HCT116 (cell line): ENCODE data around the gene ANKRD63. TPM values are rescaled to one million over a fixed set of nuclear protein-coding genes. Genes with fewer than 3 reads are reported as not detected.

Source experiments
- ATAC-seq: fragments of 200-7000 bp; cut with Tn5 transposase; 2 replicates; pipeline ENCODE4 v1.9.1; 2020; ENCODE audit warnings: mild to moderate bottlenecking, moderate library complexity
- BruUV-seq: library from RNA; stranded (reverse); fragments of 400-500 nt; replicated peaks from 2 replicates; lab custom pipeline; 2021; lab: Mats Ljungman, UMichigan
- CTCF ChIA-PET: fragments of 300-600 bp; sonication (Branson Sonifier 250); formaldehyde crosslinking; loops from one replicate; lab custom pipeline; 2021; ENCODE audit warnings: antibody characterized with exemption; lab: Charles Lee
- POLR2A ChIA-PET: fragments of 300-600, 350-600 bp; sonication (Branson Sonifier 250); formaldehyde crosslinking; loops from one replicate; lab custom pipeline; 2021; ENCODE audit warnings: antibody characterized with exemption; lab: Charles Lee
- RAD21 ChIA-PET, 2 experiments: fragments of 300-600 bp; sonication (Branson Sonifier 250); formaldehyde crosslinking; loops; one replicate each; lab custom pipeline; 2023; ENCODE audit warnings: low total read pairs in 2 of 2; ENCODE audit not compliant: uncharacterized antibody in 2 of 2, unreplicated experiment in 2 of 2, low non-redundant PET in 1 of 2; lab: Charles Lee
- DNase-seq: peaks from one replicate; pipeline ENCODE4 v3.0.0-alpha.2; 2010; ENCODE audit warnings: low read depth, low spot score
- H2AFZ ChIP-seq: fragments of 200-600 bp; shearing (Covaris generic), sonication (generic); 2 replicates; pipeline ENCODE4 v1.6.1; 2017; ENCODE audit warnings: low read depth, mixed run types, mixed read lengths, antibody characterized with exemption, low read length; ENCODE audit not compliant: poor library complexity, severe bottlenecking
- H3K27ac ChIP-seq: 2 replicates; pipeline ENCODE4 v1.5.1; 2012; ENCODE audit warnings: low read depth, low read length
- H3K27me3 ChIP-seq: fragments of 200-600 bp; sonication (generic); 2 replicates; pipeline ENCODE4 v1.6.1; 2016; ENCODE audit warnings: mixed run types, low read length, mixed read lengths; ENCODE audit not compliant: insufficient read depth
- H3K36me3 ChIP-seq, 2 experiments: fragments of 200-500 bp in 1 of 2; fragments of 200-600 bp in 1 of 2; sonication (Bioruptor generic) in 1 of 2; sonication (generic) in 1 of 2; 2 replicates each; pipeline versions ENCODE4 v1.5.1 to v1.6.1; 2014 to 2016; ENCODE audit warnings: low read length in 2 of 2, inconsistent platforms in 1 of 2, mixed read lengths in 1 of 2, mixed run types in 1 of 2; ENCODE audit not compliant: insufficient read depth in 2 of 2, control insufficient read depth in 1 of 2
- H3K4me1 ChIP-seq, 2 experiments: fragments of 200-600 bp in 1 of 2; sonication (generic) in 1 of 2; 2 replicates each; pipeline versions ENCODE4 v1.5.1 to v1.6.1; 2012 to 2017; ENCODE audit warnings: low read length in 2 of 2, inconsistent platforms in 1 of 2, mild to moderate bottlenecking in 1 of 2, mixed read lengths in 1 of 2, mixed run types in 1 of 2, moderate library complexity in 1 of 2; ENCODE audit not compliant: insufficient read depth in 2 of 2, control insufficient read depth in 1 of 2
- H3K4me2 ChIP-seq: fragments of 200-600 bp; sonication (generic); 2 replicates; pipeline ENCODE4 v1.6.1; 2017; ENCODE audit warnings: mixed run types, low read length, mixed read lengths
- H3K4me3 ChIP-seq, 2 experiments: fragments of 200-600 bp in 1 of 2; sonication (generic) in 1 of 2; replicated peaks in 1 of 2; 2 replicates each; pipeline ENCODE4 v1.5.1; 2011 to 2016; ENCODE audit warnings: low read length in 2 of 2, control low read depth in 1 of 2, low read depth in 1 of 2, mild to moderate bottlenecking in 1 of 2, mixed read lengths in 1 of 2, mixed run types in 1 of 2
- H3K79me2 ChIP-seq: fragments of 200-600 bp; sonication (generic); 2 replicates; pipeline ENCODE4 v1.6.1; 2017; ENCODE audit warnings: mild to moderate bottlenecking, mixed run types, low read length, moderate library complexity, mixed read lengths; ENCODE audit not compliant: insufficient read depth
- H3K9ac ChIP-seq: fragments of 200-600 bp; sonication (generic); 2 replicates; pipeline ENCODE4 v1.6.1; 2016; ENCODE audit warnings: low read length, mixed read lengths
- H3K9me2 ChIP-seq: fragments of 200-600 bp; sonication (generic), shearing (Covaris generic); 2 replicates; pipeline ENCODE4 v1.6.1; 2017; ENCODE audit warnings: mixed run types, mild to moderate bottlenecking, moderate library complexity; ENCODE audit not compliant: insufficient read depth
- H3K9me3 ChIP-seq, 2 experiments: fragments of 200-500 bp in 1 of 2; fragments of 200-600 bp in 1 of 2; sonication (Bioruptor generic) in 1 of 2; sonication (generic) in 1 of 2; 2 replicates each; pipeline ENCODE4 v1.6.1; 2014 to 2017; ENCODE audit warnings: low read length in 2 of 2, mixed read lengths in 2 of 2, inconsistent platforms in 1 of 2, low read depth in 1 of 2, mild to moderate bottlenecking in 1 of 2, mixed run types in 1 of 2, moderate library complexity in 1 of 2; ENCODE audit not compliant: control insufficient read depth in 1 of 2, insufficient read depth in 1 of 2
- H4K20me1 ChIP-seq: fragments of 200-600 bp; sonication (generic), shearing (Covaris generic); 2 replicates; pipeline ENCODE4 v1.6.1; 2017; ENCODE audit warnings: mixed run types, mild to moderate bottlenecking, moderate library complexity; ENCODE audit not compliant: insufficient read depth
- CBX3 ChIP-seq: IDR thresholded peaks from 2 replicates; pipeline ENCODE4 v1.6.1; 2012; ENCODE audit warnings: low read depth
- EZH2 ChIP-seq: fragments of 200-600 bp; sonication (generic); IDR thresholded peaks from 2 replicates; pipeline ENCODE4 v1.6.1; 2017; ENCODE audit warnings: antibody characterized with exemption, mixed run types
- FOSL1 ChIP-seq: IDR thresholded peaks from 2 replicates; pipeline ENCODE4 v1.6.1; 2012; ENCODE audit warnings: low read depth
- JUND ChIP-seq: IDR thresholded peaks from 2 replicates; pipeline ENCODE4 v1.6.1; 2012
- MAX ChIP-seq: IDR thresholded peaks from 2 replicates; pipeline ENCODE4 v1.6.1; 2012
- POLR2A ChIP-seq: IDR thresholded peaks from 2 replicates; pipeline ENCODE4 v1.7.0; 2011; ENCODE audit warnings: borderline replicate concordance; ENCODE audit not compliant: insufficient read depth, insufficient read length; ENCODE audit errors: extremely low read depth
- POLR2AphosphoS5 ChIP-seq: IDR thresholded peaks from 2 replicates; pipeline ENCODE4 v1.6.1; 2011; ENCODE audit warnings: mild to moderate bottlenecking, low read depth, low read length, moderate library complexity
- RAD21 ChIP-seq: IDR thresholded peaks from 2 replicates; pipeline ENCODE4 v1.6.1; 2012; ENCODE audit warnings: low read depth, mild to moderate bottlenecking
- REST ChIP-seq: IDR thresholded peaks from 2 replicates; pipeline ENCODE4 v1.6.1; 2012; ENCODE audit warnings: low read depth
- SIN3A ChIP-seq: IDR thresholded peaks from 2 replicates; pipeline ENCODE4 v1.6.1; 2012; ENCODE audit warnings: low read depth
- SP1 ChIP-seq: IDR thresholded peaks from 2 replicates; pipeline ENCODE4 v1.6.1; 2012; ENCODE audit warnings: low read depth
- TCF7L2 ChIP-seq: IDR thresholded peaks from 2 replicates; pipeline ENCODE4 v1.7.0; 2011; ENCODE audit warnings: borderline replicate concordance, inconsistent platforms; ENCODE audit not compliant: insufficient read depth, insufficient read length; ENCODE audit errors: extremely low read depth
- YY1 ChIP-seq: IDR thresholded peaks from 2 replicates; pipeline ENCODE4 v1.6.1; 2011; ENCODE audit warnings: low read length, low read depth, moderate library complexity, mild to moderate bottlenecking; ENCODE audit not compliant: insufficient replicate concordance; ENCODE audit errors: extremely low read depth
- ZFX ChIP-seq: fragments of 450-650 bp; IDR thresholded peaks from 2 replicates; pipeline ENCODE4 v1.6.1; 2017
- ZNF274 ChIP-seq: fragments of 200-500 bp; sonication (Bioruptor generic); IDR thresholded peaks from 2 replicates; pipeline ENCODE4 v1.6.1; 2014; ENCODE audit warnings: mild to moderate bottlenecking, low read depth, low read length, inconsistent platforms
- intact Hi-C: fragments of 100-400 bp; cut with micrococcal nuclease; formaldehyde crosslinking; loops from 2 replicates; pipeline ENCODE4 v1.10.0; 2022
- total RNA-seq: library from RNA; stranded (reverse); gene quantifications from one replicate; pipeline ENCODE4 v1.2.1, GENCODE V29; 2021; ENCODE audit not compliant: unreplicated experiment

The ANKRD63 gene
- total RNA-seq, 1 experiment from 2014 or later, result 0.89 TPM

GRCh38 chr15:40240619-40241221, 42.1 kb downstream of the ANKRD63 start:
- H3K27me3 ChIP-seq, result no peaks in the 10 kb centered on the region
- ATAC-seq (no peak), DNase-seq (no peak)
- H3K4me2 ChIP-seq, result no peak overlapping the region
- intact Hi-C loops, result no loop called here
- ChIA-PET RAD21 (no interaction called here), POLR2A (interaction anchor here (0.7 to 1.2 kb wide), 2 partner anchors 8 to 30 kb away, joined by 3 to 4 read pairs; no protein-coding TSS in a partner anchor), CTCF (interaction anchor here (1.4 to 2.9 kb wide), 2 partner anchors 23 to 32 kb away, joined by 4 to 10 read pairs; no protein-coding TSS in a partner anchor)
- no TSS peak for BruUV-seq
- no peak overlapping the region for H2AFZ ChIP-seq
- H3K79me2 ChIP-seq, result no peaks in the 10 kb centered on the region
- H3K36me3 ChIP-seq, result no peaks in the 10 kb centered on the region
- H3K4me3 ChIP-seq, result no peak overlapping the region
- no peaks in the 10 kb centered on the region for H3K9me3 ChIP-seq
- H3K9ac ChIP-seq, result no peak overlapping the region
- peaks cover 10 to 40% of the 10 kb centered on the region in 2 experiments for H3K4me1 ChIP-seq
- no peak for TF ChIP-seq SP1
- no peak for TF ChIP-seq ZFX
- TF ChIP-seq RAD21, result no peak
- no peak for TF ChIP-seq TCF7L2
- no peak for TF ChIP-seq JUND
- TF ChIP-seq REST, result no peak
- no peak for TF ChIP-seq POLR2AphosphoS5
- TF ChIP-seq MAX, result no peak
- no peak for TF ChIP-seq POLR2A
- TF ChIP-seq SIN3A, result no peak
- no peak for TF ChIP-seq FOSL1
- TF ChIP-seq ZNF274, result no peak
- no peak for TF ChIP-seq YY1
- TF ChIP-seq EZH2, result no peak
- TF ChIP-seq CBX3, result no peak
- no peaks in the 10 kb centered on the region for H4K20me1 ChIP-seq
- H3K27ac ChIP-seq, result no peak overlapping the region; the same call in 1 of the 2 replicates
- H3K9me2 ChIP-seq, result no peaks in the 10 kb centered on the region
